ENCODE data around the gene EPHA2. TPM values are rescaled to one million over a fixed set of nuclear protein-coding genes. Genes with fewer than 3 reads are reported as not detected.

EPHA2 gene
- total RNA-seq, 1 donor from 2014 or later = 44.8 TPM

DNA sequence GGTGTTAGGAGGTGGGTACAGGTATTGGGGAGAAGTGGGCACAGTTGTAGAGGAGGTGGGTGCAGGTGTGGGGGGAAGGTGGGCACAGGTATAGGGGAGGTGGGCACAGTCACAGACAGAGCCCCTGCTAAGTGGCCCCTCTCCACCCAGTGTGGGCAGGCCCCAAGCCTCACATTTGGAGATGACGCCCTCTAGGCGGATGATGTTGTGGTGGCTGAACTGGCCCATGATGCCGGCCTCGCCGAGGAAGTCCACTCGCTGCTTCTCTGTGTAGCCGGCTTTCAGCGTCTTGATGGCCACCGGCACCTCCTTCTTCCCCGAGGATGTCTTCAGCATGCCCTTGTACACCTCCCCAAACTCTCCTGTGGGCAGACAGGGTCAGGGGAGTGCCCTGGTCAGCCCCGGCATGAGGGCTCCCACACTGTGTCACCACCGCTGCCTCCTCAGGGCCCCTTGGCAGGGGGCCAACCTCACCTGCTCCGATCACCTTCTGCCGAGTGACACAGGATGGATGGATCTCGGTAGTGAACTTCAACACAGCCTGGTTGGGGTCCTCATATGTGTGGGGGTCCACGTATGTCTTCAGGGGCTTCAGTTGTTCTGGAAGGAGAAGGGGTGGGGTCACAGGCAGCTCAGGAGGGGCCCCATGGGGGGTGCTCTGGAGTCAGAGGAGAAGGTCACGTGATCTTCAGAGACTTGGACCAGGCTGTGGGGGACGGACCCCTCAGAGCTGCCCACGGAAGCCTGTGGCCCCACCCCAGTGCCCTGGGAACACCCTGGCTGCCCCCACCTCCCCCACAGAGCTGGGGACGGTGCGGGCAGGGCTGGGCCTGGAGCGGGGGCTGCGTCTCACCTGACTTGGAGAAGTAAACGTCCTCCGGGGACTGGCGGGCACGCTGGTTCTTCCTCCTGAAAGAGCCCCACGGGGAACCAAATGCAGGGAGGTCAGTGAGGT, 22.6 kb downstream of the EPHA2 start:
- H3K27me3 ChIP-seq = no peaks in the 10 kb centered on the region
- intact Hi-C loops (cut with DNase I) = no loop called here

GRCh38 chr1:16132325-16132785, 23.5 kb downstream of the EPHA2 start:
- H3K27me3 ChIP-seq = no peaks in the 10 kb centered on the region
- DNase-seq (no peak), ATAC-seq (peak; percentile 4)
- no peaks in the 10 kb centered on the region for H3K9me3 ChIP-seq
- intact Hi-C loops (cut with DNase I) = no loop called here
- no peak overlapping the region for H3K27ac ChIP-seq
- peaks cover 5% of the 10 kb centered on the region for H3K4me1 ChIP-seq
- TF ChIP-seq, protein P1, sequence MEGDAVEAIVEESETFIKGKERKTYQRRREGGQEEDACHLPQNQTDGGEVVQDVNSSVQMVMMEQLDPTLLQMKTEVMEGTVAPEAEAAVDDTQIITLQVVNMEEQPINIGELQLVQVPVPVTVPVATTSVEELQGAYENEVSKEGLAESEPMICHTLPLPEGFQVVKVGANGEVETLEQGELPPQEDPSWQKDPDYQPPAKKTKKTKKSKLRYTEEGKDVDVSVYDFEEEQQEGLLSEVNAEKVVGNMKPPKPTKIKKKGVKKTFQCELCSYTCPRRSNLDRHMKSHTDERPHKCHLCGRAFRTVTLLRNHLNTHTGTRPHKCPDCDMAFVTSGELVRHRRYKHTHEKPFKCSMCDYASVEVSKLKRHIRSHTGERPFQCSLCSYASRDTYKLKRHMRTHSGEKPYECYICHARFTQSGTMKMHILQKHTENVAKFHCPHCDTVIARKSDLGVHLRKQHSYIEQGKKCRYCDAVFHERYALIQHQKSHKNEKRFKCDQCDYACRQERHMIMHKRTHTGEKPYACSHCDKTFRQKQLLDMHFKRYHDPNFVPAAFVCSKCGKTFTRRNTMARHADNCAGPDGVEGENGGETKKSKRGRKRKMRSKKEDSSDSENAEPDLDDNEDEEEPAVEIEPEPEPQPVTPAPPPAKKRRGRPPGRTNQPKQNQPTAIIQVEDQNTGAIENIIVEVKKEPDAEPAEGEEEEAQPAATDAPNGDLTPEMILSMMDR (IDR thresholded peaks at IDR 0.05) = no peak
- no peak overlapping the region for H3K4me3 ChIP-seq
- peaks cover 79% of the 10 kb centered on the region for H3K36me3 ChIP-seq

More for the DNA sequence above, 22.6 kb downstream of the EPHA2 start:
- TF ChIP-seq, protein P1 (IDR thresholded peaks at IDR 0.05) = no peak
- Histone ChIP-seq H3K4me1 (peaks cover 5% of the 10 kb centered on the region), H3K27ac (no peak overlapping the region), H3K4me3 (no peak overlapping the region), H3K36me3 (peaks cover 80% of the 10 kb centered on the region), H3K9me3 (no peaks in the 10 kb centered on the region)
- DNase-seq = no peak
- peak; percentile 5 for ATAC-seq

DNA sequence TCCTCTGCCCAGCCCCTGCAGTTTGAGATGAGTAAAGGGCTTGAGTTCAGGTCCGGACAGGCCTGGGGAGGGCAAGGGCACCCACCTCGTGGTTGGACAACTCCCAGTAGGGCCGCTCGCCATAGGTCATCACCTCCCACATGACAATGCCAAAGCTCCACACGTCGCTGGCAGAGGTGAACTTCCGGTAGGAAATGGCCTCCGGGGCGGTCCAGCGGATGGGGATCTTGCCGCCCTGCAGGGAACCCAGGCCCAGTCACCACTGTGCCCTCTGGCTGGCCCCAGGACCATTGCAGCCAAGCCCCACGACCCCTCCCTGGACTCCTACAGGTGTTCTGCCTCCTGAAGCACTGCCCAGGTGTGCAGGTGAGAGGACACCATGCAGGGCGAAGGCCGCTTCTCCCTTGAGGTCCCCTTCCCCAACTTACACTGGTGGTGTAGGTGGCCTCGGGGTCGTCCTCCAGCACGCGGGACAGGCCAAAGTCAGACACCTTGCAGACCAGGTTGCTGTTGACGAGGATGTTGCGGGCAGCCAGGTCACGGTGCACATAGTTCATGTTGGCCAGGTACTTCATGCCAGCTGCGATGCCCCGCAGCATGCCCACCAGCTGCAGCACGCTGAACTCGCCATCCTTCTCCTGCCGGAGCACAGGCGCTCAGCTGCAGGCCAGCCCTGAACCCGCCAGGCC, 24.1 kb downstream of the EPHA2 start:
- no peak for ATAC-seq
- Histone ChIP-seq H3K27ac (no peak overlapping the region), H3K4me3 (no peak overlapping the region), H3K9me3 (no peaks in the 10 kb centered on the region), H3K36me3 (peaks cover 80% of the 10 kb centered on the region), H3K27me3 (no peaks in the 10 kb centered on the region), H3K4me1 (peaks cover 5% of the 10 kb centered on the region)
- no peak for DNase-seq
- intact Hi-C loops (cut with DNase I) = no loop called here
- TF ChIP-seq, protein P1 (IDR thresholded peaks at IDR 0.05) = no peak

- ATAC-seq = no peak
- Histone ChIP-seq H3K36me3 (peaks cover 85% of the 10 kb centered on the region), H3K27ac (no peak overlapping the region), H3K4me1 (peaks cover 5% of the 10 kb centered on the region), H3K9me3 (no peaks in the 10 kb centered on the region), H3K27me3 (no peaks in the 10 kb centered on the region), H3K4me3 (no peak overlapping the region)
- intact Hi-C loops (cut with DNase I) = no loop called here
- TF ChIP-seq, protein P1 (IDR thresholded peaks at IDR 0.05) = no peak
- no peak for DNase-seq
These were observed 25.0 kb downstream of the EPHA2 start for GRCh38 chr1:16130827-16131226.

- intact Hi-C loops (cut with DNase I) = no loop called here
- Histone ChIP-seq H3K9me3 (no peaks in the 10 kb centered on the region), H3K36me3 (peaks cover 77% of the 10 kb centered on the region), H3K4me1 (peaks cover 5% of the 10 kb centered on the region), H3K27me3 (no peaks in the 10 kb centered on the region), H3K4me3 (no peak overlapping the region), H3K27ac (no peak overlapping the region)
- TF ChIP-seq, protein P1 (IDR thresholded peaks at IDR 0.05) = no peak
- no peak for ATAC-seq
- no peak for DNase-seq
These were observed 25.8 kb downstream of the EPHA2 start for GRCh38 chr1:16129921-16130543.
